K562 (cell line): ENCODE measurements around the gene LYSMD1. TPM values are rescaled to one million over a fixed set of nuclear protein-coding genes. Genes with fewer than 3 reads are reported as not detected.
A peak's percentile ranks its signal among the peaks of the same experiment; 100 is the strongest.

ENCODE experiments used
- CBX3 ChIP-seq, 2 experiments: IDR thresholded peaks; 1 replicate in 1 of 2; 2 replicates in 1 of 2; pipeline ENCODE4 v1.6.1; 2012; ENCODE audit warnings: inconsistent platforms in 2 of 2, low read length in 2 of 2, borderline replicate concordance in 1 of 2, control low read depth in 1 of 2
- DNMT1 ChIP-seq: fragments of 450-650 bp; IDR thresholded peaks from 2 replicates; pipeline ENCODE4 v1.6.1; 2016; ENCODE audit warnings: antibody characterized with exemption, mild to moderate bottlenecking
- ELF4 ChIP-seq: fragments of 450-650 bp; formaldehyde crosslinking; IDR thresholded peaks from 2 replicates; pipeline ENCODE4 v1.4.0; 2022; ENCODE audit warnings: missing genetic modification characterization
- FOXJ3 ChIP-seq: sonication (generic); formaldehyde crosslinking; IDR thresholded peaks from 2 replicates; pipeline ENCODE4 v1.4.0; 2020; ENCODE audit warnings: mild to moderate bottlenecking, missing genetic modification reagents
- GATA2 ChIP-seq: sonication (generic); formaldehyde crosslinking; IDR thresholded peaks from 2 replicates; pipeline ENCODE4 v1.4.0; 2020; ENCODE audit warnings: mild to moderate bottlenecking, missing genetic modification reagents
- HMGXB4 ChIP-seq: sonication (generic); formaldehyde crosslinking; IDR thresholded peaks from 2 replicates; pipeline ENCODE4 v1.8.1; 2023; ENCODE audit warnings: mild to moderate bottlenecking, missing genetic modification reagents
- LCOR ChIP-seq: sonication (generic); formaldehyde crosslinking; IDR thresholded peaks from 2 replicates; pipeline ENCODE4 v1.8.0; 2022; ENCODE audit warnings: mild to moderate bottlenecking, missing genetic modification reagents
- MCM3 ChIP-seq: fragments of 450-650 bp; IDR thresholded peaks from 2 replicates; pipeline ENCODE4 v1.6.1; 2016
- MTA2 ChIP-seq: fragments of 450-650 bp; IDR thresholded peaks from 2 replicates; pipeline ENCODE4 v1.6.1; 2016; ENCODE audit warnings: low read depth
- NFATC3 ChIP-seq: fragments of 450-650 bp; IDR thresholded peaks from 2 replicates; pipeline ENCODE4 v1.6.1; 2017; ENCODE audit warnings: mild to moderate bottlenecking
- NR3C1 ChIP-seq: sonication (generic); formaldehyde crosslinking; IDR thresholded peaks from 2 replicates; pipeline ENCODE4 v1.8.1; 2022; ENCODE audit warnings: missing genetic modification reagents
- RBFOX2 ChIP-seq: fragments of 200-400 bp; formaldehyde crosslinking; IDR thresholded peaks from 2 replicates; pipeline ENCODE4 v1.6.1; 2017; ENCODE audit warnings: low read depth, mild to moderate bottlenecking, low read length, moderate library complexity
- SMAD2 ChIP-seq: fragments of 150-350 bp; IDR thresholded peaks from 2 replicates; pipeline ENCODE4 v1.6.1; 2014; ENCODE audit warnings: low read depth, mild to moderate bottlenecking, low read length
- SMAD3 ChIP-seq: fragments of 450-650 bp; formaldehyde crosslinking; conservative IDR thresholded peaks from 2 replicates; pipeline ENCODE4 v1.4.0; 2020; ENCODE audit warnings: mild to moderate bottlenecking
- SPI1 ChIP-seq: IDR thresholded peaks from 2 replicates; pipeline ENCODE4 v1.6.1; 2011; ENCODE audit warnings: low read depth, low read length, control low read depth, borderline replicate concordance
- TCF7 ChIP-seq: sonication (generic); IDR thresholded peaks from 2 replicates; pipeline ENCODE4 v1.6.1; 2016; ENCODE audit warnings: antibody characterized with exemption, borderline replicate concordance
- THRAP3 ChIP-seq: fragments of 450-650 bp; IDR thresholded peaks from 2 replicates; pipeline ENCODE4 v1.6.1; 2016; ENCODE audit warnings: mild to moderate bottlenecking, inconsistent platforms, borderline replicate concordance
- ZEB2 ChIP-seq: fragments of 450-650 bp; IDR thresholded peaks from 2 replicates; pipeline ENCODE4 v1.6.1; 2016
- ZNF224 ChIP-seq: sonication (generic); formaldehyde crosslinking; IDR thresholded peaks from 2 replicates; pipeline ENCODE4 v1.8.0; 2022; ENCODE audit warnings: mild to moderate bottlenecking, missing genetic modification reagents
- ZNF274 ChIP-seq: IDR thresholded peaks from 2 replicates; pipeline ENCODE4 v1.6.1; 2011; ENCODE audit warnings: low read depth, mild to moderate bottlenecking, low read length, moderate library complexity, borderline replicate concordance
- ZNF311 ChIP-seq: fragments of 250-450 bp; sonication (Bioruptor Pico); IDR thresholded peaks from 2 replicates; pipeline ENCODE4 v1.4.0; 2020; ENCODE audit warnings: mild to moderate bottlenecking, moderate library complexity
- ZNF764 ChIP-seq: fragments of 250-450 bp; sonication (Bioruptor Pico); IDR thresholded peaks from 2 replicates; pipeline ENCODE4 v1.4.0; 2020; ENCODE audit warnings: low read depth, mild to moderate bottlenecking, moderate library complexity
- ZSCAN32 ChIP-seq: fragments of 450-650 bp; formaldehyde crosslinking; IDR thresholded peaks from 2 replicates; pipeline ENCODE4 v1.4.0; 2020; ENCODE audit warnings: mild to moderate bottlenecking, moderate library complexity
- polyA plus RNA-seq, 8 experiments: library from polyadenylated mRNA; depleted of rRNA in 4 of 8; stranded (reverse) in 5 of 8; unstranded in 3 of 8; fragments of >200 nt; fragmentation: Nextera tagmentation in 2 of 8; fragmentation: Illumina TruSeq in 1 of 8; extraction: Ambion mirVana in 2 of 8; extraction: Trizol in 1 of 8; gene quantifications; 2 replicates each; pipeline versions ENCODE4 v1.2.1 to v1.2.3, GENCODE V29; 2011 to 2014; ENCODE audit warnings: inconsistent platforms in 1 of 8, missing spikeins in 1 of 8
- total RNA-seq, 7 experiments: library from RNA; depleted of rRNA in 6 of 7; stranded (reverse); fragments of >200 nt in 6 of 7; fragmentation: Illumina TruSeq in 2 of 7; extraction: Trizol in 2 of 7; gene quantifications; 2 replicates each; pipeline versions ENCODE4 v1.2.1 to v1.2.3, GENCODE V29; 2011 to 2021; ENCODE audit warnings: low replicate concordance in 1 of 7
- TF ChIP-seq, protein P1 (sequence below): sonication (generic); formaldehyde crosslinking; IDR thresholded peaks from 2 replicates; pipeline ENCODE4 v1.8.0; 2023; ENCODE audit warnings: mild to moderate bottlenecking, missing genetic modification reagents

The LYSMD1 gene
- total and polyA plus RNA-seq, 9 of the 15 experiments (the other 6 are each of a cell fraction or from before 2014, with no cell fraction given), result 2.2 to 9.4 (median 6.0) TPM

DNA sequence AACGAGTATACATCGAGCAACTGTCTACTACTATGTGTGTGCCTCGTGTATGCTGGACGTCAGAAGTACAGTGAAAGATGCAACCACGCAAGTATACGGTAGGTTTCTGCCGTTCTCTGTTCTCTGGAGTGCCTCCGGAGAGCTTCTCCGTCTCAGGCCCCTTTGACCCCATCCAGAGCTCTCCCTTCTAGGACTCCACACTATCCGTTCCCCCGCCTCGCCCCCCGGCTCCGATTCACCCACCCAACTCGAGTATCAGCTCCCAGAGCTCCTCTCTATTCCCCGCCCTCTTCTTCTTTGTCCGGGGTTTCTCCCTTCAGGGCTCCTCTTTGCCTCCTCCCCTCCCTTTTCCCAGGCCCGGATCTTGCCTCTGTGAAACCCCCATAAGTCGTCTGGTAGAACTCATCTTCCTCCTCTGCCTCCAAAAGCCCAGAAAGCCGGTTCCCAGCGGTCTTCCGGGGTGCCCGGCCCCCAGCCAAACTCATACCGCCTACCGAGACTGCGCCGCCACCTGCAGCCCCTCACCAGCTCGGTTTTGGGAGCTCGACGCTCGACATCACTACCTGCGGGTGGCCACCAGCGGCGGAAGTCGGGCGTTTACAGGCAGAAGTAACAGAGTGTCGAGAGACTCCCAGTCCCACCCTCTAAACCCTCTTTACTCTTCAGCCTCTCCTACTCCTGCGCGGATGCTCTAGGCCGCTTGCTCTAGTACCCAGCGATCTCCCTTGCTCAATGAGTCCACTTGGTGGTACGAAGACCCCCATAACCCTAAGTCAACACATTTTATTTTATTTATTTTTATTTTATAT lies 24.1 kb upstream of the LYSMD1 start, which contains the start of gene VPS72 (continued):
- TF ChIP-seq NR3C1 (no peak), MTA2 (no peak), SMAD2 (no peak), ZNF274 (no peak), ELF4 (CRISPR knock-in tag) (no peak; the same call in 1 of the 2 replicates), DNMT1 (0 out of 2 replicates have a peak, but pooled peaks have one; percentile 17), MCM3 (no peak), LCOR (peak; percentile 99), ZSCAN32 (no peak), THRAP3 (no peak), CBX3 (IDR thresholded peaks at IDR 0.05; ENCODE audit: borderline replicate concordance in 1 of 2, low read length in 2 of 2) (peak in 1 of 2 experiments; percentile 70; a peak in 1 of 3 replicates), FOXJ3 (no peak), GATA2 (CRISPR knock-in tag) (no peak), ZNF224 (CRISPR knock-in tag) (no peak), HMGXB4 (CRISPR knock-in tag) (0 out of 2 replicates have a peak, but pooled peaks have one; percentile 79), RBFOX2 (peak; percentile 89), ZEB2 (peak; percentile 56; the same call in 1 of the 2 replicates), TCF7 (no peak), SPI1 (peak; percentile 55; the same call in 1 of the 2 replicates), ZNF311 (CRISPR knock-in tag) (no peak), ZNF764 (no peak), NFATC3 (no peak), SMAD3 (CRISPR knock-in tag) (no peak)
- TF ChIP-seq, protein P1, sequence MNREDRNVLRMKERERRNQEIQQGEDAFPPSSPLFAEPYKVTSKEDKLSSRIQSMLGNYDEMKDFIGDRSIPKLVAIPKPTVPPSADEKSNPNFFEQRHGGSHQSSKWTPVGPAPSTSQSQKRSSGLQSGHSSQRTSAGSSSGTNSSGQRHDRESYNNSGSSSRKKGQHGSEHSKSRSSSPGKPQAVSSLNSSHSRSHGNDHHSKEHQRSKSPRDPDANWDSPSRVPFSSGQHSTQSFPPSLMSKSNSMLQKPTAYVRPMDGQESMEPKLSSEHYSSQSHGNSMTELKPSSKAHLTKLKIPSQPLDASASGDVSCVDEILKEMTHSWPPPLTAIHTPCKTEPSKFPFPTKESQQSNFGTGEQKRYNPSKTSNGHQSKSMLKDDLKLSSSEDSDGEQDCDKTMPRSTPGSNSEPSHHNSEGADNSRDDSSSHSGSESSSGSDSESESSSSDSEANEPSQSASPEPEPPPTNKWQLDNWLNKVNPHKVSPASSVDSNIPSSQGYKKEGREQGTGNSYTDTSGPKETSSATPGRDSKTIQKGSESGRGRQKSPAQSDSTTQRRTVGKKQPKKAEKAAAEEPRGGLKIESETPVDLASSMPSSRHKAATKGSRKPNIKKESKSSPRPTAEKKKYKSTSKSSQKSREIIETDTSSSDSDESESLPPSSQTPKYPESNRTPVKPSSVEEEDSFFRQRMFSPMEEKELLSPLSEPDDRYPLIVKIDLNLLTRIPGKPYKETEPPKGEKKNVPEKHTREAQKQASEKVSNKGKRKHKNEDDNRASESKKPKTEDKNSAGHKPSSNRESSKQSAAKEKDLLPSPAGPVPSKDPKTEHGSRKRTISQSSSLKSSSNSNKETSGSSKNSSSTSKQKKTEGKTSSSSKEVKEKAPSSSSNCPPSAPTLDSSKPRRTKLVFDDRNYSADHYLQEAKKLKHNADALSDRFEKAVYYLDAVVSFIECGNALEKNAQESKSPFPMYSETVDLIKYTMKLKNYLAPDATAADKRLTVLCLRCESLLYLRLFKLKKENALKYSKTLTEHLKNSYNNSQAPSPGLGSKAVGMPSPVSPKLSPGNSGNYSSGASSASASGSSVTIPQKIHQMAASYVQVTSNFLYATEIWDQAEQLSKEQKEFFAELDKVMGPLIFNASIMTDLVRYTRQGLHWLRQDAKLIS (CRISPR knock-in tag), result 0 out of 2 replicates have a peak, but pooled peaks have one; percentile 70
